A549 (cell line): ENCODE data around the gene METTL24. TPM values are rescaled to one million over a fixed set of nuclear protein-coding genes. Genes with fewer than 3 reads are reported as not detected.

Source experiments
- ATAC-seq, 2 experiments: fragments of 200-7000 bp in 1 of 2; fragments of >200 bp in 1 of 2; cut with Nextera tagmentation in 1 of 2; cut with Tn5 transposase in 1 of 2; 3 replicates each; pipeline versions ENCODE4 v1.8.0 to v1.9.1; 2018 to 2020; ENCODE audit warnings: mild to moderate bottlenecking in 1 of 2, moderate library complexity in 1 of 2
- CTCF ChIA-PET: fragments of 300-600 bp; sonication (Branson Sonifier 250); formaldehyde crosslinking; extraction: SDS; loops from one replicate; lab custom pipeline; 2021; ENCODE audit warnings: antibody characterized with exemption, inconsistent platforms; lab: Yijun Ruan, JAX
- POLR2A ChIA-PET: fragments of 350-600 bp; formaldehyde crosslinking; extraction: SDS; loops from one replicate; lab custom pipeline; 2021; ENCODE audit warnings: antibody characterized with exemption, inconsistent platforms; lab: Yijun Ruan, JAX
- DNase-seq, 2 experiments: peaks; one replicate each; pipeline versions ENCODE4 v3.0.0 to v3.0.0-alpha.2; 2011 to 2016; ENCODE audit warnings: low read depth in 1 of 2, low spot score in 1 of 2
- FAIRE-seq: peaks from 2 replicates; lab custom pipeline; 2011; peaks lifted over from hg19 to GRCh38; lab: Jason Lieb, UNC
- H3K27ac ChIP-seq, 2 experiments: fragments of >200 bp; sonication (Bioruptor Twin); formaldehyde crosslinking; 3 replicates each; pipeline ENCODE4 v1.5.1; 2016 to 2017
- H3K4me1 ChIP-seq: fragments of >200 bp; sonication (Bioruptor Twin); formaldehyde crosslinking; 3 replicates; pipeline ENCODE4 v1.6.1; 2016
- H3K4me2 ChIP-seq: fragments of >200 bp; sonication (Bioruptor Twin); formaldehyde crosslinking; 3 replicates; pipeline ENCODE4 v1.6.1; 2016
- H3K4me3 ChIP-seq: fragments of >200 bp; sonication (Bioruptor Twin); formaldehyde crosslinking; 3 replicates; pipeline ENCODE4 v1.5.1; 2016
- H3K9me3 ChIP-seq: fragments of >200 bp; sonication (Bioruptor Twin); formaldehyde crosslinking; 3 replicates; pipeline ENCODE4 v1.6.1; 2016
- CBX2 ChIP-seq: fragments of 200-600 bp; sonication (generic); IDR thresholded peaks from 2 replicates; pipeline ENCODE4 v1.6.1; 2016; ENCODE audit warnings: low read depth, mild to moderate bottlenecking, borderline replicate concordance
- CBX8 ChIP-seq: fragments of 200-600 bp; sonication (generic); IDR thresholded peaks from 2 replicates; pipeline ENCODE4 v1.6.1; 2016
- CEBPB ChIP-seq, 2 experiments: fragments of >200 bp in 1 of 2; sonication (Bioruptor Twin) in 1 of 2; formaldehyde crosslinking in 1 of 2; IDR thresholded peaks; 2 replicates each; pipeline ENCODE4 v1.6.1; 2012 to 2016
- CHD2 ChIP-seq: fragments of 150-350 bp; IDR thresholded peaks from 2 replicates; pipeline ENCODE4 v1.6.1; 2014; ENCODE audit warnings: low read length; ENCODE audit not compliant: partially characterized antibody
- CHD4 ChIP-seq: fragments of 200-600 bp; sonication (generic); IDR thresholded peaks from 2 replicates; pipeline ENCODE4 v1.6.1; 2016; ENCODE audit warnings: antibody characterized with exemption, mild to moderate bottlenecking, borderline replicate concordance
- ELK1 ChIP-seq: fragments of 150-350 bp; IDR thresholded peaks from 2 replicates; pipeline ENCODE4 v1.6.1; 2014; ENCODE audit warnings: low read depth, mild to moderate bottlenecking, low read length
- EP300 ChIP-seq, 2 experiments: fragments of >200 bp; sonication (Bioruptor Twin); formaldehyde crosslinking; IDR thresholded peaks; 2 replicates in 1 of 2; 3 replicates in 1 of 2; pipeline ENCODE4 v1.6.1; 2016 to 2017
- ESRRA ChIP-seq: fragments of 150-350 bp; IDR thresholded peaks from 2 replicates; pipeline ENCODE4 v1.6.1; 2014; ENCODE audit warnings: mild to moderate bottlenecking, low read length, borderline replicate concordance
- HOXA7 ChIP-seq: fragments of 250-450 bp; sonication (Bioruptor Pico); IDR thresholded peaks from 2 replicates; pipeline ENCODE4 v1.5.0; 2020; ENCODE audit warnings: mild to moderate bottlenecking, moderate library complexity
- HOXB13 ChIP-seq: fragments of 250-450 bp; sonication (Bioruptor Pico); IDR thresholded peaks from 2 replicates; pipeline ENCODE4 v1.5.0; 2020; ENCODE audit warnings: low read depth, mild to moderate bottlenecking, moderate library complexity
- HOXB5 ChIP-seq: fragments of 250-450 bp; sonication (Bioruptor Pico); IDR thresholded peaks from 2 replicates; pipeline ENCODE4 v1.5.0; 2020; ENCODE audit warnings: mild to moderate bottlenecking, moderate library complexity
- JUN ChIP-seq, 2 experiments: fragments of >200 bp; sonication (Bioruptor Twin); formaldehyde crosslinking; IDR thresholded peaks; 2 replicates in 1 of 2; 3 replicates in 1 of 2; pipeline ENCODE4 v1.6.1; 2016 to 2017
- JUNB ChIP-seq: fragments of >200 bp; sonication (Bioruptor Twin); formaldehyde crosslinking; IDR thresholded peaks from 2 replicates; pipeline ENCODE4 v1.6.1; 2016
- KDM1A ChIP-seq: fragments of 200-600 bp; sonication (generic); IDR thresholded peaks from 2 replicates; pipeline ENCODE4 v1.6.1; 2016; ENCODE audit warnings: low read depth, mild to moderate bottlenecking
- MYC ChIP-seq: IDR thresholded peaks from 2 replicates; pipeline ENCODE4 v1.6.1; 2012; ENCODE audit warnings: mild to moderate bottlenecking, inconsistent platforms, low read length, improper control_type of control experiment, borderline replicate concordance
- NFE2L2 ChIP-seq: fragments of 150-350 bp; conservative IDR thresholded peaks from 2 replicates; pipeline ENCODE4 v1.6.1; 2014; ENCODE audit warnings: low read length
- NR3C1 ChIP-seq: fragments of >200 bp; sonication (Bioruptor Twin); formaldehyde crosslinking; IDR thresholded peaks from 3 replicates; pipeline ENCODE4 v1.6.1; 2017
- PHF8 ChIP-seq: fragments of 200-600 bp; sonication (generic); IDR thresholded peaks from 2 replicates; pipeline ENCODE4 v1.6.1; 2016; ENCODE audit warnings: low read depth, mild to moderate bottlenecking, antibody characterized with exemption, moderate library complexity, borderline replicate concordance
- POLR2A ChIP-seq: IDR thresholded peaks from 2 replicates; pipeline ENCODE4 v1.6.1; 2012; ENCODE audit warnings: mild to moderate bottlenecking, low read length
- POLR2AphosphoS2 ChIP-seq: conservative IDR thresholded peaks from 2 replicates; pipeline ENCODE4 v1.6.1; 2012; ENCODE audit warnings: low read length, improper control_type of control experiment, inconsistent platforms
- RAD21 ChIP-seq, 2 experiments: fragments of >200 bp in 1 of 2; sonication (Bioruptor Twin) in 1 of 2; formaldehyde crosslinking in 1 of 2; IDR thresholded peaks in 1 of 2; conservative IDR thresholded peaks in 1 of 2; 2 replicates in 1 of 2; 3 replicates in 1 of 2; pipeline ENCODE4 v1.6.1; 2012 to 2018; ENCODE audit warnings: inconsistent platforms in 1 of 2
- RARB ChIP-seq: fragments of 250-450 bp; sonication (Bioruptor Pico); IDR thresholded peaks from 2 replicates; pipeline ENCODE4 v1.8.0; 2021; ENCODE audit warnings: mild to moderate bottlenecking, moderate library complexity
- REST ChIP-seq: fragments of 200-600 bp; sonication (generic); IDR thresholded peaks from 2 replicates; pipeline ENCODE4 v1.6.1; 2016; ENCODE audit warnings: antibody characterized with exemption, mild to moderate bottlenecking, moderate library complexity
- RFX5 ChIP-seq: fragments of 450-650 bp; IDR thresholded peaks from 2 replicates; pipeline ENCODE4 v1.7.1; 2014; ENCODE audit warnings: antibody characterized with exemption, mild to moderate bottlenecking, moderate library complexity
- RNF2 ChIP-seq: fragments of 200-600 bp; sonication (generic); IDR thresholded peaks from 2 replicates; pipeline ENCODE4 v1.6.1; 2016; ENCODE audit warnings: low read depth, mild to moderate bottlenecking, antibody characterized with exemption, moderate library complexity, borderline replicate concordance
- SMC3 ChIP-seq: fragments of >200 bp; sonication (Bioruptor Twin); formaldehyde crosslinking; IDR thresholded peaks from 3 replicates; pipeline ENCODE4 v1.6.1; 2018; ENCODE audit warnings: inconsistent platforms
- SREBF2 ChIP-seq: fragments of 450-650 bp; IDR thresholded peaks from 2 replicates; pipeline ENCODE4 v1.6.1; 2014; ENCODE audit warnings: mild to moderate bottlenecking, moderate library complexity
- ZC3H11A ChIP-seq: fragments of 450-650 bp; IDR thresholded peaks from 2 replicates; pipeline ENCODE4 v1.6.1; 2014; ENCODE audit warnings: antibody characterized with exemption, mild to moderate bottlenecking
- ZNF302 ChIP-seq: fragments of 250-450 bp; sonication (Bioruptor Pico); IDR thresholded peaks from 2 replicates; pipeline ENCODE4 v1.9.0; 2021; ENCODE audit warnings: inconsistent platforms, mild to moderate bottlenecking, moderate library complexity
- ZSCAN20 ChIP-seq: fragments of 250-450 bp; sonication (Bioruptor Pico); IDR thresholded peaks from 2 replicates; pipeline ENCODE4 v1.8.0; 2022; ENCODE audit warnings: mild to moderate bottlenecking, moderate library complexity
- WGBS: methylation state at CpG from one replicate; pipeline ENCODE4 v1.1.6; 2017; ENCODE audit errors: missing lambda C conversion rate; 5-methylcytosine and 5-hydroxymethylcytosine counted together
- polyA plus RNA-seq, 4 experiments: library from polyadenylated mRNA; depleted of rRNA in 3 of 4; stranded (reverse); fragments of >200 nt; fragmentation: RNase III in 1 of 4; extraction: RNeasy Plus Mini Kit Qiagen cat#74134 plus additional on column Dnase treatment in 1 of 4; gene quantifications; 2 replicates in 3 of 4; 3 replicates in 1 of 4; pipeline ENCODE4 v1.2.3, GENCODE V29; 2011 to 2017
- TF ChIP-seq, protein P1 (sequence below): fragments of >200 bp; sonication (Bioruptor Twin); formaldehyde crosslinking; IDR thresholded peaks from 2 replicates; pipeline ENCODE4 v1.6.1; 2016
- TF ChIP-seq, protein P2 (sequence below): fragments of 250-450 bp; sonication (Bioruptor Pico); IDR thresholded peaks from 2 replicates; pipeline ENCODE4 v1.5.0; 2020; ENCODE audit warnings: low read depth, mild to moderate bottlenecking, moderate library complexity

METTL24 gene
- polyA plus RNA-seq, 2 of the 4 experiments (the other 2 are of a cell fraction), result not detected

DNA sequence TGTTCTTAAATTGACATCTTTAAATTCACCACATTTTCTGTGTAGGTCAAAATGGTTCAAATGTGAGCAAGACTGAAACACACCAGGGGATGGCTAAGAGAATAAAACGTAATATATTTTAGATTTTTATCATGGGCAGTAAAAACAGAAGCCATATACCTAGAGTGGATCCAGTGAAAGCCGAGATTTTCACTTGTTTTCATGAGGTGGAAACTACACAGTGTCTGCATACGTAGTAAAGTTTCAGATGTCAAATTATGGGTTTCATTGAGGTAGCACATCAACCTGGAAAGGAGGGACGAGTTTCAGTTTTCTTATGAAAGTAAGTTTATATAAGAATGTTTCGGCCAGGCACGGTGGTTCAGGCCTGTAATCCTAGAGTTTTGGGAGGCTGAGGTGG is 25.9 kb downstream of the METTL24 start:
- DNase-seq, result no peak
- TF ChIP-seq RAD21 (conservative IDR thresholded peaks at IDR 0.05 in 1 of 2, IDR thresholded peaks at IDR 0.05 in 1 of 2) (no peak), ESRRA (no peak), EP300 (IDR thresholded peaks at IDR 0.05) (no peak), NR3C1 (no peak), HOXB13 (CRISPR knock-in tag) (no peak), CHD2 (no peak), CBX2 (no peak), REST (no peak), ZNF302 (no peak), RARB (CRISPR knock-in tag) (no peak), ZSCAN20 (CRISPR knock-in tag) (no peak), POLR2AphosphoS2 (no peak), RFX5 (no peak), CBX8 (no peak), SMC3 (no peak), PHF8 (no peak)
- TF ChIP-seq, protein P1, sequence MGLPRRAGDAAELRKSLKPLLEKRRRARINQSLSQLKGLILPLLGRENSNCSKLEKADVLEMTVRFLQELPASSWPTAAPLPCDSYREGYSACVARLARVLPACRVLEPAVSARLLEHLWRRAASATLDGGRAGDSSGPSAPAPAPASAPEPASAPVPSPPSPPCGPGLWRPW, result no peak
- 68% methylated on average over 6 of the region's 6 CpGs for WGBS
- Histone ChIP-seq H3K4me3 (no peak overlapping the region), H3K4me1 (no peaks in the 10 kb centered on the region), H3K9me3 (no peaks in the 10 kb centered on the region), H3K4me2 (no peak overlapping the region), H3K27ac (no peak overlapping the region)
- ChIA-PET POLR2A (no interaction called here), CTCF (interaction anchor here (0.7 kb wide), 1 partner anchor 492 kb away, joined by 3 read pairs; no protein-coding TSS in a partner anchor)
- FAIRE-seq, result no peak
- ATAC-seq, result no peak

DNA sequence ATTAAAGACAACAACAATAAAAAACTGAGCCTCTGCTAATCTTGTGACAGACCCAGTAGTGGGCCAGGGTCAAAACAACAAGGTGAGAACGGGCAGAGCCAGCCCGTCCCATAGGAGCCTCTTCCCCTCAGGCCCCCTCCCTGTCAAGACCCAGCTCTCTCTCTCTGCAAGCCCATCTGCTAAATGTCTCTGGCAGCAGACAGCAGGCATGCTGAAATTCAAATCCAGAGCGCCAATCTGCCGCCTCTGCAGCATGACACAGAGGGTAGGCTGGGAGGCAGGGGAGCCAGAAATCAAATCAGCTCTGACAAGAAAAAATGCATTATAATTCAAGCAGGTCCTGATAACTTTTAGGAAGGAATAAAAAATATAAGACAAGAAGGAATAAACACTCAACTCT is 26.3 kb downstream of the METTL24 start:
- DNase-seq (no peak), FAIRE-seq (no peak)
- no peaks in the 10 kb centered on the region for H3K9me3 ChIP-seq
- CTCF ChIA-PET, result no interaction called here
- POLR2A ChIA-PET, result no interaction called here
- H3K4me1 ChIP-seq, result no peaks in the 10 kb centered on the region
- no peak overlapping the region for H3K4me3 ChIP-seq
- TF ChIP-seq JUNB (no peak), RNF2 (no peak), MYC (no peak), SREBF2 (no peak), CHD4 (no peak), RAD21 (conservative IDR thresholded peaks at IDR 0.05 in 1 of 2, IDR thresholded peaks at IDR 0.05 in 1 of 2) (no peak), KDM1A (no peak), HOXA7 (CRISPR knock-in tag) (no peak), JUN (IDR thresholded peaks at IDR 0.05) (no peak), HOXB5 (CRISPR knock-in tag) (no peak), POLR2A (no peak), HOXB13 (CRISPR knock-in tag) (no peak), ZC3H11A (no peak), ELK1 (no peak), NFE2L2 (no peak), PHF8 (no peak), NR3C1 (no peak), CEBPB (IDR thresholded peaks at IDR 0.05) (no peak)
- TF ChIP-seq, protein P2, sequence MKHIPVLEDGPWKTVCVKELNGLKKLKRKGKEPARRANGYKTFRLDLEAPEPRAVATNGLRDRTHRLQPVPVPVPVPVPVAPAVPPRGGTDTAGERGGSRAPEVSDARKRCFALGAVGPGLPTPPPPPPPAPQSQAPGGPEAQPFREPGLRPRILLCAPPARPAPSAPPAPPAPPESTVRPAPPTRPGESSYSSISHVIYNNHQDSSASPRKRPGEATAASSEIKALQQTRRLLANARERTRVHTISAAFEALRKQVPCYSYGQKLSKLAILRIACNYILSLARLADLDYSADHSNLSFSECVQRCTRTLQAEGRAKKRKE, result no peak
- TF ChIP-seq, all 56 proteins: peak for 0
- no peak for ATAC-seq
- no peak overlapping the region for H3K27ac ChIP-seq
- H3K4me2 ChIP-seq, result no peak overlapping the region
- WGBS, result 91% methylated on average over 4 of the region's 4 CpGs
